ENCODE results near the gene PDK2. TPM values are rescaled to one million over a fixed set of nuclear protein-coding genes. Genes with fewer than 3 reads are reported as not detected.
A peak's percentile ranks its signal among the peaks of the same experiment; 100 is the strongest.

PDK2 gene
- total RNA-seq, 1 donor from 2014 or later = 10.3 TPM

- peak; percentile 33 for DNase-seq
These were observed 22.3 kb downstream of the PDK2 start for GRCh38 chr17:50117202-50118051.

DNA sequence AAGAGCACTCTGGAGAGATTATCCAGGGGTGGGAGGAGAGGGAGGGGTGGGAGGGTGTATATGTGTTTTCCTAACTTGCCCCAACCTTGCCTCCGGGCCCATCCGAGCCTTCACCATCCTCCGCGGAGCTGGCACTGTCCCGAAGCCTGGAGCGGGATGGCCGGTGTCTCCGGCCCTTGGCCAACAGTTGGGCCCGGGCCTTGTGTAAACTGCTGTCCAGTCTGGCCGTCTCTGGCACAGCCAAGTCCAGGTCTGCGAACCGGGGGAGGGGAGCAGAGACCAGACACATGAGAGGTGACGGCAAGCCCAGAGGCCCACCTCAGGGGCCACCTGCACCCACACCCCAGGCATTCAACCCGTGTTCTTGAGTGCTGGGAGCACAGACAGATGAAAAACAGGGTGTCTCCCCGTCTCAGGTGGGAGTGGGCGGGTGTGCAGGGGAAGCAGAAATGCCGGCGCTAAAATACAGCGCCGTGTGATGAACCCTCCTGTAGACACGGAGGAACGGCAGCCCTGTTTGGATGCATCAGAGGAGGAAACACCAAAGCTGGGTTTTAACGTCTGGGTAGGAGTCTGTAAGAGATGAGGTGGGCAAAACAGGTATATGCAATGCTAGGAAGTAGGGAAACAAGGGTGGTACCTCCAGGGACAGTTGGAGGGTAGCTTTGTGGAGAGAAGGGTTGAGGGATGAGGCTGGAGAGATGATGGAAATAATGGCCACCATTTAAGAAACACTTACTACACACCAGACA lies 23.1 kb downstream of the PDK2 start:
- DNase-seq = no peak

GRCh38 chr17:50118828-50119218 lies 23.7 kb downstream of the PDK2 start:
- no peak for DNase-seq

GRCh38 chr17:50120475-50121253 lies 25.5 kb downstream of the PDK2 start:
- DNase-seq = no peak

DNA sequence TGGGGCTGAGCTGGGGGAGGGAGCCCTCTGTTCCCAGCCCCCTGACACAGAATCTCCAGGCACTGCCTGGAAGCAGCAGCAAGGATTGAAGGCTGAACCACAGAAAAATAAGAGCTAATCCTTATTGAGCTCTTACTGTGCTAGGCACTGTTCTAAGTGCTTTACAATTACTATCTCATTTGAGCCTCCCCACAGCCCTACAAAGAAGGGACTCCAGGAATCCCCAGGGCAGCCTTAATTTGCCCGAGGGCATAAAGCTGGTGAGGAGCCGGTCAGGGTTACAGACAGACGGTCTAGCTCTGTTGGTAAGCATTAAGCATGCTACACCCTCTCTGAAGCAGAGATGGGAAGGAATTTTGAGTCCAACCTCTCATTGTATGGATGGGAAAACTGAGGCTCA lies 27.8 kb downstream of the PDK2 start:
- DNase-seq = no peak

- no peak for DNase-seq
These were observed 28.6 kb downstream of the PDK2 start for GRCh38 chr17:50123649-50124349.

DNA sequence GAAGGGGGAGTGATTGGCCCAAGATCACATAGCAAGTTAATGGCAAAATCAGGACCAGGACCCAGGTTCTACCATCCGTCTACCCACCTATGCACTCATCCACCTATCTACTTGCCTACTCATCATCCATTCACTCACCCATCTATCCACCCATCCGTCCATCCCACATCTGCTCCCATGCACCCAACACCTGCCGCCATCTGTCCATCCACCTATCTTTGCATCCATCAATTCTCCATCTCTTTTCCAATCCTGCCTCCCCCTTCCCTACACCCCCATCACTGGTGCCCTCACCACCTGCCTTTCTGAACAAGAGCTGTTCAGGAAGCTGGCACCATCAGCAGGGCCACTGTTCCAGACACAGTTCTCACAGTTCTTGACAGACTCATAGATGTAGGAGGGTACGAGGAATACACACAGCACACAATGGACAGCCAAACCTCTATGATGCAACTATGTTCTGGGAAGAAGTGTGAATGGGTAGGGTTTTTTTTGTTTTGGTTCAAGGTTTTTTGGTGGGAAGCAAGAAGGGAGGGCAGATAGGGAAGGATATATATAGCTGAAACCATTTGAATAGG lies 30.4 kb downstream of the PDK2 start:
- DNase-seq = no peak

- DNase-seq = no peak
These were observed 32.7 kb downstream of the PDK2 start for GRCh38 chr17:50127697-50128361.

DNA sequence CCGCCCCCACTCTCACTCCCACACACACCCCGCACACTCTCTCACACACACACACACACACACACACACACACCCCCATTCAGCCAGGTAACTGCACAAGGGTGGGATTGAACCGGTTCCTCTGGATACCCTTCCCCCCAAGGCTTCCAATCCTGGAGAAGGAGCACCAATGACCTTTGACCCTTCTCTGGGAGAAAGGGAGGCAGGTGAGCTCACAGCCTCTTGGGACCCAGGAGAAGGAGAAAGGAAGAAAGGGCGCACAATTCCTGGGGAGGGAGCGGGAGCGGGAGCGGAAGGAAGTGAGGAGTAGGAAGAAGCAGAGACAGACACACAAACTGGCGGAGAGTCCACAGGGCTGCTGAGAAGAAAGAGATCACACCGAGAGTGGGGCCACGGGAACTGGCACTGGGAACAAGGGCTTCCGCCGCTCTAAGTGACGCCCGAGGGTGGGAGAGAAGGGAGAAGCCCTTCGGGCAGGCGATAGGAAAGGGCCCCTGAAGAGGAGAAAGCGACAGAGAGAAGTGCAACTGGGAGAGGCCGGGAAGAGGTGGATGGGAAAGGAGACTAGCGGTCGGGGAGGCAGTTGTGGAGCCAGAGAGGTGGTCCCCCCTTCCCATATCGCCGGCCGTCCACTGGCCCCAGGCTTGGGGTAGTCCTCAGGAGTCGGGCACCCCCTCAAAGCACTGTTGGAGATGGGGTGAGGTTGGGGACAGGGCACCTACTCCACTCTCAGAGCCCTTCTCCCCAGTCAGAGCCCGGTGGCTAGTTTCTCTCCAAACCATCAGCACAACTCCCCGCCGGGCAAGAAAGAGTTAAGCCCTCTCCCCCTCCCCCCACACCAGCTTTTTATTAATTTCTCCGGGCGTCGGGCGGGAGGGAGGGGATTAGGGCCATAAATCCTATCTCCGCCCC lies 33.5 kb downstream of the PDK2 start:
- no peak for DNase-seq

DNA sequence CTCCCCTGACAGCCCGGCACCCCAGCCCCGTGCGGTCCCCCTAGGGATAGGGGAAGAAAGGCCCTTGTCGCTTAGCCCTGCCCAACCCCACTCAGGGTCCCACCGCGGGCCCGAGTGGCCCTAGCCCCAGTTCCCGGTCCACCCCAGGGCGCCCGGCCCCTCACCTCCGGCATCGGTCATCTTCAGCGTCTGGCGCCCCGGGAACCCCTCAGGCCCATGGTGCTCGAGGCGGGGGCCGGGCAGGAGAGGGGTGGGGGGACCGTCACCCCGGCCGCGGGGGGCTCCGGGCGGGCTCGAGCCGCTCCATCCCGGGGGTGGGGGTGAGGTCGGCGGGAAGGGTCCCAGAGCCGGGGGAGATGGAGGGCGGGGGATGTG lies 34.2 kb downstream of the PDK2 start:
- DNase-seq = no peak

GRCh38 chr17:50129728-50130558 lies 34.8 kb downstream of the PDK2 start, which contains the start of gene SAMD14:
TSS of gene SAMD14 (minus strand) at chr17:50130160. CDS start at chr17:50124959, 5,201 bp downstream.
- DNase-seq = no peak

DNA sequence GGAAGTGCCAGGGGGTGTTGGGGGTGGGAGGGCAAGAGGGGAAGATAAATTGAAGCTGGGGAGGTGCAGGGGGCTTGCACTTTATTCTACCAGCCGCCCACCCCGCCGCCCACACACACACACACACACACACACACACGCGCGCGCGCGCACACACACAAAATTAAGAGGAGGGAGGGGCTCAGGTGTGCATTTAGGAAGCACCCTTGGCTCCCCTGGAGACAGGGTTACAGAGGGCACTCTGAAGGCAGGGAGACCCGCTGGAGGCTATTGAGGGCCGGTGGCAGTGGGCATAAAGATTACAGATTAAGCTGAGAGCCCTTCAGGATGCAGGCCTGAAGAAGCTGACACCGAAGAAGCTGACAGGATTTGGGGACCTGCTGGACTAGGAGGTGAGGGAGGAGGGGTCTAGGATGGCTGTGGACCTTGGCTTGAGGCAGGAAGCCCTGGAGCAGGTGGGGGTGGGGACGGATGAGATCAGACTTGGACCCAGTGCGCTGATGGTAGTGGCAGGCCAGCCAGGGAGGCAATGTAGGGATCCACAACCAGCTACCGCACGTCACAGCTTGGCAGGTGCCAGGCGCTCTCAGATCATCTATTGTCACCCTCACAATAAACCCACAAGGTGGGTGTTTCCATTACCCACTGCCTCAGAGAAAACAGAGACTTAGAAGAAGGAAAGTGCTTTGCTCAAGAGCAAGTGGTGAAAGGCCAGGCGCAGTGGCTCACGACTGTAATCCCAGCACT lies 35.6 kb downstream of the PDK2 start:
- no peak for DNase-seq

- no peak for DNase-seq
These were observed 37.1 kb downstream of the PDK2 start for GRCh38 chr17:50132104-50132794.

- DNase-seq = no peak
These were observed 38.0 kb downstream of the PDK2 start for GRCh38 chr17:50133028-50133768.

DNA sequence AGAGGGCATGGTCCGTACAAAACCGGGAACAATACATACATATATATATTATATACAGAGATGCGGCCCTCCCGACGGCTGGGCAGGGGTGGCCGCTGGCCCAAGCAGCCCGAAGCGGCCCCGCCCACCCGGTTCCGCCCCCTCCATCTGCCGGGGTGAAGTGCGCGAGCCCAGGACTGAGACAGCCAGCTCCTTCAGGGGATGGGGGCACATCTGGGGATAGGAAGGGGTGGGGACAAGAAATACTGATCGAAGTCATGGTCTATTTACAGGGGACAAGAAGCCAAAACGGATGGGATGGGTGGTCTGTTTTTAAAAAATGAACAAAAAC lies 38.6 kb downstream of the PDK2 start:
- DNase-seq = no peak

- no peak for DNase-seq
These were observed 39.3 kb downstream of the PDK2 start for GRCh38 chr17:50134206-50135110.
